GM18517 (cell line): ENCODE measurements around the gene STPG3.
A peak's percentile ranks its signal among the peaks of the same experiment; 100 is the strongest.
"Not testable (repeated sequence)": the region's sequence is repeated elsewhere in the genome, so short reads cannot be mapped to it uniquely, and the experiment has no call there.

Experiments used
- ATAC-seq: cut with Tn5 transposase; IDR thresholded peaks from one replicate; pipeline ENCODE4 v1.9.1; 2021; ENCODE audit warnings: mild to moderate bottlenecking, moderate library complexity; ENCODE audit not compliant: unreplicated experiment

STPG3 gene

GRCh38 chr9:137244486-137245449 lies 6.3 kb upstream of the STPG3 start:
- no peak for ATAC-seq

DNA sequence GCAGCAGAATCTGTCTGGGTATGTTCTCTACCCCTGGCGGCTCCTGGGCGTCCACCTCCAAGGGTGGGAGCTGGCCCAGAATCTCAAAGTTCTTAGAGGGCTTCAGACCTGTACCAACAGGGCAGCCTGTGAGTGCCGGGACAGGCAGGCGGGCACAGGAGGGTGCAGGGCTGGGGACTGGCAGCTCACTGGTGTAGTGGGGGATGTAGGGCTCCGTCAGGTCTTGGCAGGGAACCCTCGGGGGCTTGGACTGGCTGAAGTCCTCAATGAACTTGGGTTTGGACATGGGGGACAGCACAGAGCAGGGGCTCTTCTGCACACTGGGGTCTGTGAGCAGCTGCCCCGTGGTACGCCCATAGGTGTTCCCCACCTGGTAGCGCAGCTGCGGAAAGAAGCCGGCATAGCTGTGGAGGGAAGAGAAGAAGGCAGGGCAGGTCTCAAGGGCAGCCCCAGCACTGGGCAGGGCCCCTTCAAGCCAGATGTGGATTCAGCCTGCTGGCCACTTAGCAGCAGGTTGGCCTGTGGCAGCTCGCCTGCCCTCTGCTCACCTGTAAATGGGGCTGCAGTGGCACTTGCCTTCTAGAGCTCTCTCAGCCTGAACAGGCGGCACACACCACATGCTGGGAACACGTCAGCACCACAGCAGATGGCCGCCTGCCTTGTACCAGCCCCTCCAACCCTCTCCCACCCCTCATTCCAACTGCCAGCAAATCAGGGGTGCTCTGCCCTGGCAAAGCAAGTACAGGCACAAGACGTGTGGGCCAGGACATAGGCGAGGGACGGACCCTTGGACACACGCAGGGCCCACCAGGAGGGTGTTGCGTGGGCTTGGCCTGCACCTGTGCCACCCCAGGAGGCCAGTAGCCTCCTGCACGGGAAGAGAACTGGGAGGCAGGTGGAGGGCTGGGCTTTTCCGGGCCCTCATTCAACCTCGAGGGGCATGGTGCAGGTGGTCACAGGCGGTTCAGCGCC lies 5.3 kb upstream of the STPG3 start:
- ATAC-seq = no peak

- ATAC-seq = no peak
These were observed 3.8 kb upstream of the STPG3 start for GRCh38 chr9:137247135-137247915.

GRCh38 chr9:137247916-137248175 lies 3.2 kb upstream of the STPG3 start:
- no peak for ATAC-seq

DNA sequence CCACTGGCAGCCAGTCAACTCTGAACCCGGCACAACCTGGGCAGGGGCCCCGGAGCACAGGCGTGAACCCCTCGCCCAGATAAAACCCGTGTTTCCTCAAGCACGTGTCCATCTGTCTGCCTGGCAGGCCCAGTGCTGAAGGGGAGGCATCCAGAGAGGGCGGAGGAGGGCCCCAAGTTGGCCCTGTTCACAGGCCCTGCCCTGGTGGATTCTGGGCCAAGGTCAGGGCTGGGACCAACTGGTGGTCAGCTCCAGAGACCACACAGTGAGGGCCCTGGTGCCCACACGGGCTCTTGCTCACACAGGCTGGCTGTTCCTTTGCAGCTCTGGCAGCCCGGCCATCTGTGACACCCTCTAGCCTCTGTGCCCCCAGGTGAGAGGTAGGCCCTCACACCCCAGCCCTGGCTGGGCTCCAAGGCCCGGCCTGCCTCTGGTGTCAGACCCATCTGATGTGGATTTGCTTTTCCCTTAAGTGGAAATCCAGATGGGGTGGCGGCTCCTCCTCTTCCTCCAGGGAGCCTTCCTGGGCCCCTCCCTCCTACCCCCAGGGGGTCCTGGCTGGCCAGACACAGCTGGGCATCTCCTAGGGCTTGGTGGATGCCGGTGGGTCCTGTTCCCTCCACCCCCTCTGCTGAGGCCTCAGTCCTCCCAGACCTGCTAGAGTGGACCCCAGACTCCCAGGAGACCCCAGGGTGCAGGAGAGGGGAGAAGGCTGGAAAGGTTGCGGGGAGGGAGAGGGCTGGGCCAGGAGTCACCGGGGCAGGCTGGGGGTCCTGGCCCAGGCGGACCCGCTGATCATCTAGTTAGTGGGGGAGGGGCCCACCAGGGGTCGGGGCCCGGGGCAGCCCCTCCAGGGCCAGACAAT lies 525 bp upstream of the STPG3 start:
- no peak for ATAC-seq

DNA sequence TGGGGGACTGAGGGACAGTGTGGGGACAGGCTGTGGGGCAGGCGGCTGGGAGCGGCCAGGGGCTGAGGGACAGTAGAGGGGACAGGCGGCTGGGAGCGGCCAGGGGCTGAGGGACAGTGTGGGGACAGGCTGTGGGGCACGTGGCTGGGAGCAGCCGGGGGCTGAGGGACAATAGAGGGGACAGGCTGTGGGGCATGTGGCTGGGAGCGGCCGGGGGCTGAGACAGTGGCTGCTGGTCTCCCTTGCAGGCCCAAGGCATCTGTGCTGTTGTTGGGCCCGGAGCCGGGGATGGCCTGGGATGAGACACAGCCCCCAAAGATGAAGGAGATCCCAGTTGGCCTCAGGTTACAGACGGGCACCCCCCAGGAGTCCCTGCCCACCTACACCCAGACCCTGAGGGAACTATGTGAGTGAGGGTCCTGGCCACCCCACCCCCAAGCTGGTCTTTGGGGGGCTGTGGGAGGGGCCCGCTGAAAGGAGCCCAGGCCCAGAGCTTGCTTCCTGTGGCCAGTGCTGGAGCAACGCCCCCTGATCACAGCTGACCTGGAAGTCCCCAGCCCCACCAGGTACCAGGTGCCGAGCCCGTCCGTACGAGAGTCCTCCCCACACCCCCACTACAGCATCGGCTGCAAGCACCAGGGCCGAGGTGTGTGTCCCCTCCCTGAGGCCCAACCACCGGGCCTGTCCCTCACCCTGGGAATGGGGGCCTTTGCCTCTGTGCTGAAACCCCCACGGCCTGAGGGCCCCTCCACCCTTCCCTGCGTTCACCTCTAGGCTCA lies 593 bp downstream of the STPG3 start:
- no peak for ATAC-seq

DNA sequence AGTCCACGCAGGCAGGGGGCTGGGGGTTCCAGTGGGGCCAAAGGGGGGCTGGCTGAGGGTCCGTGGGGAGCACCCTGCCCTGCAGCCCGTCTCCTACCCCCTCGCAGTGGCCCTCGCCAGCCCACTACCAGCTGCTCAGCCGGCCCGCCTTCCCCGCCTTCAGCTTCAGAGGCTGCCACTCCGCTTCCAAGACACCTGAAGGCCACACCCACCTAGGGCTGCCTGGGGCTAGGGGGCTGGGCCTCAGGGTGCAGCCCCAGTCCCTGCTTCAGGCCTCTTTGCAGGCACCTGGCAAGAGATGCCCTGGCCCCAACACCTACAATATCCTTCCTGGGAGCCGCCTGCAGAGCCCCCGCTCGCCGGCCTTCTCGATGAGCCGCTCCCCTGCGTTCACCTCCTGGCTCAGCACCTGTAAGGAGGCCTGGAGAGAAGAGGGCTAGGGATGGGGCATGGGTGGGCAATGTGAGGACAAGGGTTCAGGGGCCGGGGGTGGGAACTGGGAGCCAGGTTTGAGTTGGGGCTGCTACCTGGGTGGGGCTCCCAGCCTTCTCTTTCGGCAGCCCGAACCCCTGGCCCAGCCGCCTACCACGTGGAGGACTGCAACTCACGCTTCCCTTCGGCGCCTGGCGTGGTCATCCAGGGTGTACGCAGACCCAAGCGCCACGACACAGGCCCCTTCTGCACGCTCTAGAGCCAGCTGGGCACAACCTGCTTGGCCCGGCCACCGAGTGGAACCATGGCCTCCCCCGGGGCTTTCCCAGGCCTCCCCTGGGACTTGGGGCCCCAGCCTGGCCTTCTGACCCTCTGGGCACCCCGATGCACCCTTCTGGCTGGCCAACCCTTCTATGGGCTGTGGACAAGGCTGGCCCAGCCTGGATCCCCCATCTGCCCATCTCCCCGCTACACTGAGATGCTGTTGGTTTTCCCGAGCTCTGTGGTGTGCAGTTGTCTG lies 1.7 kb downstream of the STPG3 start:
- no peak for ATAC-seq

GRCh38 chr9:137253717-137254623 lies 2.9 kb downstream of the STPG3 start:
- ATAC-seq = no peak

DNA sequence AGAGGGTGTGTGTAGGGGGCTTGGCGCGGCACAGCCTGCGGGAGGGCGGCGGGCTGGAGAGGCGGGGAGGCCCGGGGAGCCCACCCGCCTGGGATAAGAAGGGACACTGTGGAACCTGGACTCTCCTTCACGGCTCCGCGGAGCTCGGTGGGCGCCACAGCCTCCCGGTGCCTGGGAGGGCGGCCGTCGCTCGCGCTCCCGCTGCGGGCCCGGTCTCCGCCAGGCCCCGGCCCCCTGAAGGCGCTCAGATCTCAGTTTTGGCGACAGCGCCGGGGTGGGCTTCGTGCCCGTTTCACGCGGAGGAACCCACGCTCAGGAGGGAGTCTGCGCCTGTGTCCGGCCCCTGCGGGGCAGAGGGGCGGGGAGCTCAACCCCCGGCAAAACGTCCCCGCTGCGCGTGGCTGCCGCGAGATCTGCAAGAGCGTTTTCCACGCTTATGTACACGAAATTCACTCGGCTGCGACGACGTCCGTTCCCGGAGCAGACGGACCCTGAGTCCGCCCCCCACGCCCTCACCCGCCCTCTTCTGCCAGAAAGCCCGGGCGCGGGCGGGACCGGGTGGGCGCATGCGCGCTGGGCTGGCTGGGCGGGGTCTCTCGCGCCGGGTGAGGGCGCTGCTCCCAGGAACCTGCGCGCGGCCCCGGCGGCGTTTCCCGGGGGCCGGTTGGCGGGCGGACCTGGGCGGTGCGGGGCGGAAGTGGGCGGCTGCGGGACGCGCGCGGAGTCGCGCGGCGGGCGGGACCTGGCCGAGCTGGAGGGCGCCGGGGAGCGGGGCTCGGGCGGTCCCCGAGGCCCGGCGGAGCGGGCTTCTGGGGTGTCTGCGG lies 3.8 kb downstream of the STPG3 start, which contains the start of gene NELFB:
NELFB (plus strand) TSS at position 704 of the 824 bp plus-strand sequence.
- peak; percentile 67 for ATAC-seq

DNA sequence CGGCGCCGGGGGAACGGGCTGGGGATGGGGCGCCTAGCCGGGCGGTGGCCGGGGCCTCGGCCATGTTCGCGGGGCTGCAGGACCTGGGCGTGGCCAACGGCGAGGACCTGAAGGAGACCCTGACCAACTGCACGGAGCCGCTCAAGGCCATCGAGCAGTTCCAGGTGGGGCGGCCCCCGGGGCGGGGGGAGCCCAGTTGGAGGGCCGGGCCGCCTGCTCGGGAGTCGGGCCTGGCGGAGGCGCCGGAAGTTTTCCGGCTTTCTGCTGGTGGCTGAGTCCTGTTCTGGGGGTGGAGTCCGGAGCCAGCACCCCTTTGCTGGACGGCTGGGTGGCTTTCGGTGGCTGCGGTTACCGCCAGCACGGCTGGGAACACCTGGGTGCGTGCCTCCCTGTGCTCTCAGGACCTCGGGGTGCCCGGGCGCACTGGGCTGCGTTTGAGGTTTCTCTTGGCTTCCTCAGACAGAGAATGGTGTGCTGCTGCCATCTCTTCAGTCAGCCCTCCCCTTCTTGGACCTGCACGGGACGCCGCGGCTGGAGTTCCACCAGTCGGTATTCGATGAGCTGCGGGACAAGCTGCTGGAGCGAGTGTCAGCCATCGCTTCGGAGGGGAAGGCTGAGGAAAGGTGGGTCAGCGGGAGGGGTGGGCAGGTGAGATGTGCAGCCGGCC lies 4.5 kb downstream of the STPG3 start:
- no peak for ATAC-seq

- no peak for ATAC-seq
These were observed 5.3 kb downstream of the STPG3 start for GRCh38 chr9:137256362-137256761.

GRCh38 chr9:137256856-137257255 lies 5.8 kb downstream of the STPG3 start:
- ATAC-seq = no peak

- not testable (repeated sequence) for ATAC-seq
These were observed 11.3 kb downstream of the STPG3 start for GRCh38 chr9:137262173-137262908.

- no peak for ATAC-seq
These were observed 11.8 kb downstream of the STPG3 start for GRCh38 chr9:137262909-137263285.

DNA sequence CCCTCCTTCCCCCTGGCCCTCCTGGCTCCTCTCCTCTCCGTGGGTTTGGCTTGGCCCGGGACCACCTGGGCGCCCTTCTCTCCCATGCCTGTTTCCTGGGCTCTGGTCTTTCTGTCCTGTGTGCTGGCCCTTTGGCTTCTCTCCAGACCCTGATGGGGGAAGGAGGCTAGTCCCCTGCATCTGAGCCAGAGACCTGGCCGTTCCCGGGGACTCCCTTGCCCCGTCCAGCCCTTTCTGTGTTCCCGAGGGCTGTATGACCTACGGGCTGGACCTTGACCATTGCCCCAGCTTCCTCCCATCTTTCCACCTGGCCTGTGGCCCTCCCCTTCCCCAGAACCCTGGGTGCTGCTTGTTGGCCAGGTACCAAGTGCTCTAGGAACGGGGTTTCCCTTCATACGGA lies 12.4 kb downstream of the STPG3 start:
- ATAC-seq = no peak
